ENCODE results near the gene IL2RA.
"Not testable (repeated sequence)": the region's sequence is repeated elsewhere in the genome, so short reads cannot be mapped to it uniquely, and the experiment has no call there.

Gene IL2RA

DNA sequence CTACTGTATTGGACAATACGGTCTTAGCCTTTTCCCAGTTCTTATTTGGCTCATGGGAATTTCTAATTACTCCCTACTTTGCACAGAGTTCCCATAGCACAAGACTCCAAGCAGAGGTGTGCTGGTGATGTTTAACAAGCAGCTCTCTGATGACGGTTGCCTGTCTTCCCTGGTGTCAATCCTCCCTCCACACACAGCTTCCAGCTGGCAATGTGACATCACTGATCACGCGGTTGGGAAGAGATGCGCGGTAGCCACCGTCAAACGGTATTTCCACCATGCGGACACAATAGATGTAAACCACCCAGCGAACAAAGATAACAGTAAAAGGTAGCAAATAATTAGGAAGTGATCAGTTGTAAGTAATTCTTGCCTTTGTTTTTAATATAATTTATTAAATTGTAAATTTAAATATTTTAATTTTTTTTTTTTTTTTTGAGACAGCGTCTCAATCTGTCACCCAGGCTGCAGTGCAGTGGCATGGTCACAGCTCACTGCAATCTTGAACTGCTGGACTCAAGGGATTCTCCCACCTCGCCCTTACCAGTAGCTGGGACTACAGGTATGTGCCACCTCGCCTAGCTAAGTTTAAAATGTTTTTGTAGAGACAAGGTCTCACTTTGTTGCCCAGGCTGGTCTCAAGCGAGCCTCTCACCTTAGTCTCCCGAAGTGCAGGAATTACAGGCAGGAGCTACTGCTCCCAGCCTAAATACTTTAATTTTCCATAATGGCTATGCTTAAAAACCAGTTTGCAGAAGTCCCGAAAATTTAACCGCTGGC, 48.6 kb downstream of the IL2RA start:
- no peak for DNase-seq (ENCODE audit: low read depth)

DNA sequence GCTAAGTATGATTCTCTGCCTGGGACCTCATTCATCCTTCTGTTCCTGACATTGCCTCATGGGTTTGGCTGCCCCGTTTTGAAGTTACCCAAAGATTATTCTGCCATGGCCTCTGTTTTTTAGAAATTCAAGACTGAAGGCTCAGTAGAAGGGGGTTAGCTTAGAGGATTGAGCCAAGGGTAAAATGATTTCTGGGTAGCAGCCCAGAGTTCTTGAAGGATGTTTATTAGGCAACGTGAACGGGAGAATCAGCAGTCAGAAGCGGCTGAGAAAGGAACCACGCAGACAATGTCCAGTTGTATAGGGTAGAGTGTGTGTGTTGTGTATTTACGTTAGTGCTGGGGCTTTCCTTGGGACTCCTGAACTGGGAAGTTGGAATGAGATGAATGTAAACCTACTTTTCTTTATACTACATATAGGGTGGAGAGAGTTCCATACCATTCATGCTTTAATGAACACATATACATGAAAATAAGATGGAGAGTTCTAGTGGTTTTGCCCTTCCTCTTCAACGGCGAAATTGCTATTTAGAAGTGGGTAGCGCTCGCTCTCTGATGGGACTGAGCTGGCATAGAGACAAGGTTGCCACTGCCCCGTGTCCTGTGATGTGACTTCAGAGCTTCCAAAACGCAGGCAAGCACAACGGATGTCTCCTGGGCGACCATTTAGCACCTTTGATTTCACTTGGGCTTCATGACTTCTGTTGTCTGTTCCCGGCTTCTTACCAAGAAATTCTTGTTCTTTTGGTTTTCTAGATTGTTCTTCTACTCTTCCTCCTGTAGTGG, 49.9 kb downstream of the IL2RA start:
- DNase-seq (ENCODE audit: low read depth), result no peak

- no peak for DNase-seq (ENCODE audit: low read depth)
Measured at GRCh38 chr10:6011558-6011957, 50.6 kb downstream of the IL2RA start.

- DNase-seq (ENCODE audit: low read depth), result no peak
Measured at GRCh38 chr10:6010569-6010968, 51.6 kb downstream of the IL2RA start.

DNA sequence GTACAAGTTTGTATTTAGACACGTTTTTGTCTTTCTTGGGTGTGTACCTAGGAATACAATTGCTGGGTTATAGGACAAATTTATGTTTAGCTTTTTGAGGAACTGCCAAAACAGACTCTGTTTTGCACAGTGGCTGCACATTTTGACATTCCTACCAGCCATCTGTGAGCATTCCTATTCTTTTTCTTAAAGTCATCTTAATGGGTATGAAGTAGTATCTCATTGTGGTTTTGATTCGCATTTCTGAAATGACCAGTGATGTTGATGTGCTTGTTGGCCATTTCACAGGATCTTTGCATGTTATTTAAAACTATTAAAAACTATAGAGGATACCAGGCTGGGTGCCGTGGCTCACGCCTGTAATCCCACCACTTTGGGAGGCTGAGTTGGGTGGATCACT, 52.2 kb downstream of the IL2RA start:
- DNase-seq (ENCODE audit: low read depth), result no peak

DNA sequence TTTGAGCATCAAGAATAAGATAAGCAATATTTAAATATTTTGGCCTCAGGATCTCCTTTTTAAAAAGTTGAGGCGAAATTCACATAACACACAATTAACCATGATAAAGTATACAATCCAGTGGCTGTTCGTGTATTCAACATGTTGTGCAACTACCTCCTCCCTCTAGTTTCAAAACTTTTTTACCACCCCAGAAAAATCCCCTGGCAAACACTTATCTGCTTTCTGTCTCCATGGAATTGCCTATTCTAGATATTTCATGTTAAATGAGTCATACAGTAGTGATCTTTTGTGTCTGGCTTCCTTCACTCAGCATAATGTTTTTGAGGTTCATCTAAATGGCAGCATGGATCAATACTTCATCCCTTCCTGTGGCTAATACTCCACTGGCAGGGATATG, 53.0 kb downstream of the IL2RA start:
- DNase-seq (ENCODE audit: low read depth), result no peak

DNA sequence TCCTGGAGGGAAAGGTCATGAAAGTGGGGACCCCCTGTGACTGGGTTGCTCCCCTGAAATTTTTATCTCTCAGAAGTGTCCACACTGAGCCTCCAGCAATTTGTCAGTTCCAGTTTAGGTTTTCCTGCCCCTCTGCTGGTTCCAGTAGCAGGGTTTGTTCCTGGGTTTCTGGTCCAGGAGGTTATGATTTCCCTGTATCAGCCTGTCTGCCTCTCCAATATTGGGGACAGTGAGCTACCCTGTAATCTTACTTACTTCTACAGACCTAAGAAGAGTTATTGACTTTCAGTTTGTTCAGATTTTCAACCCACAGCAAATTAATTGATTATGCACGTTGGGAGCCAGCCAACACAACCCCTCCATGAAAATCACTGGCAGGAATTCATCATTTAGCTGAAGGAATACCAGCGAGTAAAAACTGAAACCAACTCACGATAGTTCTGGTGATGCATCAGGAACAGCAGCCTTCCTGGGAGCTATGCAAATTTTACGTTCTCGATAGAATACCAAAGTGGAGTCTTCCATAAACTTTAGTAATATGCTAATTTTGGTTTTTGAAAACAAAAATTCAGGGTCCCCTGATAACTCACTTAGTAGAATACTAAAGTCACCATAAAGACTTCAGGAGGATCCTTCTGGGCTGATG, 53.5 kb downstream of the IL2RA start:
- no peak for DNase-seq (ENCODE audit: low read depth)

GRCh38 chr10:6006991-6007390, 55.2 kb downstream of the IL2RA start:
- no peak for DNase-seq (ENCODE audit: low read depth)

- no peak for DNase-seq (ENCODE audit: low read depth)
Measured at GRCh38 chr10:6006546-6006945, 55.6 kb downstream of the IL2RA start.

DNA sequence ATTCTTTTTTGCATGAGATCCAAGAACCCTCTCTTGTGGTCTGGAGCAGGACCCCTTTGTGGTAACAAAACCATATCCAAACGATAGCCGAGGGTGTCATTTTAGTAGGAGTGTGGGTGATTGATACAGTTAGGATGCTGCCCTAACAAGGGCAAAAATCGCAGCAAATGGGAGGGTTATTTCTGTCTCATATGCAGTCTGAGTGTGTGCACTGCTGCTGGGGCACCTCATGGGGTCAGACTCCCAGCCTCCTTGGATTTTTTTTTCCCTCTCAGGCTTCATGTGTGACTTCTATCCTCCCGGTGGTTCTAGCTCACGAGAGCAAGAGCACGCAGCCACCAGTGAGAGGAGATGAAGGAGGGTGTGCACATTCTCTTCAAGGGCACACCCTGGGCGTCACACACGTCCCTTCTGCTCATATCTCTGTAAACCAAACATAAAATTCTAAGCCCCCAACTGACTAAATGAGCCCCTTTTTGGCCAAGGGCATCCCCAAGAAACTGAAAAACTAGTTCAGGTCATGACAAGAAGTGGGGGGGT, 56.2 kb downstream of the IL2RA start:
- DNase-seq (ENCODE audit: low read depth), result no peak

DNA sequence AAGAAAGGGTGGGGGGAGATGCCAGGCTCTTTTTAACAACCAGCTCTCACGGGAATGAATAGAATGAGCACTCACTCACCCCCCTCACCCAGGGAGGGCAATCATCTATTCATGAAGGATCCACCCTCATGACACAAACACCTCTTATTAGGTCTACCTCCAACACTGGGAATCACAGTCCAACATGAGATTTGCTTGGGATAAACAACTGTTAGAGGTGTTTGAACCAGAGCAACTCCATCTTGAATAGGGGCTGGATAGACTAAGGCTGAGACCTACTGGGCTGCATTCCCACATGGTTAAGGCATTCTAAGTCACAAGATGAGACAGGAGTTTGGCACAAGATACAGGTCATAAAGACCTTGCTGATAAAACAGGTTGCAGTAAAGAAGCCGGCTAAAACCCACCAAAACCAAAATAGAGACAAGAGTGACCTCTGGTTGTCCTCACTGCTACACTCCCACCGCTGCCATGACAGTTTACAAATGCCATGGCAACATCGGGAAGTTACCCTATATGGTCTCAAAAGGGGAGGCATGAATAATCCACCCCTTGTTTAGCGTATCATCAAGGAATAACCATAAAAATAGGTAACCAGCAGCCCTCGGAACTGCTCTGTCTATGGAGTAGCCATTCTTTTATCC, 56.9 kb downstream of the IL2RA start:
- DNase-seq (ENCODE audit: low read depth), result not testable (repeated sequence)

DNA sequence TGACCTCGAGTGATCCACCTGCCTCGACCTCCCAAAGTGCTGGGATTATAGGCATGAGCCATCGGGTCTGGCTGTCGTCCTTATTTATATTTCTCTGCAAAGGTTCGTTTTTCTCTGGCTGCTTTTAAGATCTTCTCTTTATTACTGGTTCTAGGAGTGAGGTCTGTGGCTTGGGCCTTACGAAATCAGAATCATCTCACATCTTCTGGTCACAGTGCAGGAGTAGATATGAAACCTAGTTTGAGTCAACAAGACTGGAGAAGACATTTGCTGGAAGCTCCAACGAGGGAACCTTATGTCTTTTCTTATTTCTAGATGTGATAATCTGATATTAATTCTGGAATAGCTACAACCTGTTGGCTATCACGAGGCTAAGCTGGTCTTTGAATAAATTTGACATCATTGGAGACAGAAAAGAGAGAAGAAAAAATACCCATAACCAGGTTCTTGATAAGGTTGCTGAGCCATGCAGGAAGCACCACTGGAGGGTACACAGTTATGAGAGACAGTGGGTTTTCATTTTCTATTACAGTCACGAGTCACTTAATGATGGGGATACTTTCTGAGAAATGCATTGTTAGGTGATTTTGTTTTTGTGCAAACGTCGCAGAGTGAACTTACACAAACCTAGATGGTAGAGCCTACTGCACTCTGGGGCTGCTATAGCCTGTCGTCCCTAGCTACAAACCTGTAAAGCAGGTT, 59.2 kb downstream of the IL2RA start:
- no peak for DNase-seq (ENCODE audit: low read depth)

DNA sequence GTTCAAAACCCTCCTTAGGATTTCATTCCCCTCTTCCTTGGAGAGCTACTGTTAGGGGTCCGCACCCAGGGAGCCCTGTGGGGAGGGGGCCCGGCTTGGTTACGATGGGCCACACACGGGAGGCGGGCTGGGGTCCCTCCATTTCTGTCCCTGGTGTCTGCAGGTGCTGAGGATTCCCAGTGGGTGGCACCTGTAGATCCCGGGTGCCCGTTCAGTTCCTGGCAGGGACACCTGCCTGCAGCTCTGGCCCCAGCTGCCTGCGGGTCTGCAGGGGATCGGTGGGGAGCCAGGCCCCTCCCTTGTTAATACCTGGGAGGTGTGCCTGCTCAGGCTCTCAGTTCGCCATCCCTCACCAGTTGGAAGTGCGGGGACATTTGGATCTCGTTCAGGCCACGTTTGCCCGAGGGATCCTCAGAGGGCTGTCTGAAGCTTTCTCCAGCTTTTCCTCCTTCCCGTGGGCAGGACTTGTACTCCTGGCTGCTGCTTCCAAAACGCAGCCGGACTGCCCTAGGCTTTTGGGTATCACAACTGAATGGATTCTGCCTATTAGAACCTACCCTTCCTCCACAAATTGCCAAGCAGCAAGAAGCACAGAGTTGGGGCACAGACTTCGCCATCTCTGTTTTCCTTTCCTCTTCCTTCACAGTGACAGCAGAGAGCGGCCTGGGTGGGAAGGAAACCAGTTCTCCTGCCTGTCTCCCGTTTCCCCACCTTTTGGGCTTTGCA, 62.6 kb downstream of the IL2RA start:
- no peak for DNase-seq (ENCODE audit: low read depth)

- DNase-seq (ENCODE audit: low read depth), result no peak
Measured at GRCh38 chr10:5996696-5997095, 65.5 kb downstream of the IL2RA start.

- no peak for DNase-seq (ENCODE audit: low read depth)
Measured at GRCh38 chr10:5992398-5992797, 69.8 kb downstream of the IL2RA start.

GRCh38 chr10:5991708-5992107, 70.5 kb downstream of the IL2RA start:
- no peak for DNase-seq (ENCODE audit: low read depth)

DNA sequence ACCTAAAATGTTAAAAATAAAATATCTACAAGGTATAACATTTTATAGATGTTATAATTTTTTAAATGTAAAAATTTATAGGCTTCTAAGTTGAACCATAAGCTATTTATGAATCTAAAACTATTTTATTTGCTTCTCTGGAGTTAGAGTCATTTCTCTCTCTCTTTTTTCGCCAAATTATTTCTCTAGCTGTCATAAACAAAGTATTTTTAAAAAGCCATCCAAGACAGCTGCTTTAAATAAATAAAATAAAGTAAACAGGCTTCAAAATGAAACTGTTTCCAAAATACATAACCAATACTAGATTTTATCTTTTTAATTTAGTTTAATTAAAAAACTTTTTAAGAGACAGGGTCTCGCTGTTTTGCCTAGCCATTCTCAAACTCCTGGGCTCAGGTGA, 72.4 kb downstream of the IL2RA start:
- no peak for DNase-seq (ENCODE audit: low read depth)

DNA sequence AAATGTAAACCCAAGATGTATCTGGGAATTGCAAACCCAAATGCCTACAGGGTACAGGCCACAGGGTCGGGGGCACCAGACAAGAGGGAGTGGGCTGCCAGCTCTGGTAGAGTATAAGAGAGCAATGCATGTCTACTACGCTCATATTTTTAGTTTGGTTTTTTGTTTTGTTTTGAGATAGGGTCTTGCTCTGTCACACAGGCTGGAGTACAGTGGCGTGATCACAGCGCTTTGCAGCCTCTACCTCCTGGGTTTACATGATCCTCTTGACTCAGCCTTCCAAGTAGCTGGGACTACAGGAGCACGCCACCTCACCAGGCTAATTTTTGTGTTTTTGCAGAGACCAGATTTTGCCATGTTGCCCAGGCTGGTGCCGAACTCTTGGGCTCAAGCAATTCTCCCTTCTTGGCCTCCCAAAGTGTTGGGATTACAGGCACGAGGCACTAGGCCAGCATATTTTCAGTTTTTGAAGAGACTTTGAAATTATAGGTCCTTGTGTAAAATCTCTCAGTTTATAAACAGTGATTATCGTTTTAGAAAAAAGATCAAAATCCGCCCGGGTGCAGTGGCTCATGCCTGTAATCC, 73.7 kb downstream of the IL2RA start:
- no peak for DNase-seq (ENCODE audit: low read depth)

GRCh38 chr10:5987747-5988146, 74.4 kb downstream of the IL2RA start:
- DNase-seq (ENCODE audit: low read depth), result no peak

- DNase-seq (ENCODE audit: low read depth), result no peak
Measured at GRCh38 chr10:5985029-5985428, 77.1 kb downstream of the IL2RA start.

GRCh38 chr10:5983774-5984173, 78.4 kb downstream of the IL2RA start:
- DNase-seq (ENCODE audit: low read depth), result no peak

Measured in ELR (cell line).